Glomerular endothelial cell (primary cell): ENCODE results near the gene RCC2. TPM values are rescaled to one million over a fixed set of nuclear protein-coding genes. Genes with fewer than 3 reads are reported as not detected.
"Not testable (repeated sequence)": the region's sequence is repeated elsewhere in the genome, so short reads cannot be mapped to it uniquely, and the experiment has no call there.

Experiments
- DNase-seq: peaks from one replicate; pipeline ENCODE4 v3.0.0-alpha.2; 2011; ENCODE audit warnings: low read depth, low spot score; ENCODE audit errors: extremely low read depth
- total RNA-seq: library from RNA; depleted of rRNA; stranded (reverse); fragments of >200 nt; gene quantifications from 2 replicates; pipeline ENCODE4 v1.2.3, GENCODE V29; 2015

RCC2 gene
- 60.1 and 113 TPM in 2 replicates for total RNA-seq

GRCh38 chr1:17439250-17440073 is at the start of gene RCC2:
RCC2 (minus strand) TSS chr1:17439677; CDS start chr1:17438514, 1,163 bp downstream.
- DNase-seq, result no peak

- DNase-seq, result no peak
Measured at GRCh38 chr1:17486242-17486641, 46.8 kb upstream of the RCC2 start.

- no peak for DNase-seq
Measured at GRCh38 chr1:17485281-17485680, 45.8 kb upstream of the RCC2 start.

- DNase-seq, result not testable (repeated sequence)
Measured at GRCh38 chr1:17481981-17482380, 42.5 kb upstream of the RCC2 start.

GRCh38 chr1:17480846-17481245 is 41.4 kb upstream of the RCC2 start:
- no peak for DNase-seq

GRCh38 chr1:17475752-17476151 is 36.3 kb upstream of the RCC2 start:
- DNase-seq, result no peak

GRCh38 chr1:17474836-17475555 is 35.5 kb upstream of the RCC2 start:
- not testable (repeated sequence) for DNase-seq

GRCh38 chr1:17472814-17473213 is 33.3 kb upstream of the RCC2 start:
- no peak for DNase-seq

GRCh38 chr1:17471393-17471792 is 31.9 kb upstream of the RCC2 start:
- DNase-seq, result no peak

- DNase-seq, result no peak
Measured at GRCh38 chr1:17470021-17470799, 30.7 kb upstream of the RCC2 start.

- not testable (repeated sequence) for DNase-seq
Measured at GRCh38 chr1:17468357-17469265, 29.1 kb upstream of the RCC2 start.

- no peak for DNase-seq
Measured at GRCh38 chr1:17466359-17466758, 26.9 kb upstream of the RCC2 start.

- DNase-seq, result no peak
Measured at GRCh38 chr1:17465228-17465627, 25.8 kb upstream of the RCC2 start.

- no peak for DNase-seq
Measured at GRCh38 chr1:17463991-17464390, 24.5 kb upstream of the RCC2 start.

GRCh38 chr1:17462669-17463068 is 23.2 kb upstream of the RCC2 start:
- no peak for DNase-seq

- no peak for DNase-seq
Measured at GRCh38 chr1:17460219-17460618, 20.7 kb upstream of the RCC2 start.

GRCh38 chr1:17458794-17459193 is 19.3 kb upstream of the RCC2 start:
- DNase-seq, result no peak

- DNase-seq, result no peak
Measured at GRCh38 chr1:17452686-17453085, 13.2 kb upstream of the RCC2 start.

GRCh38 chr1:17452203-17452602 is 12.7 kb upstream of the RCC2 start:
- DNase-seq, result not testable (repeated sequence)

- no peak for DNase-seq
Measured at GRCh38 chr1:17451731-17452130, 12.3 kb upstream of the RCC2 start.
